CD14-positive monocyte (primary cell): Measurements from ENCODE around the gene HOXA1. TPM values are rescaled to one million over a fixed set of nuclear protein-coding genes. Genes with fewer than 3 reads are reported as not detected.
A peak's percentile ranks its signal among the peaks of the same experiment; 100 is the strongest.

Experiments
- DNase-seq, 3 donors: peaks; one replicate each; pipeline ENCODE4 v3.0.0-alpha.2; 2011 to 2022
- H2AFZ ChIP-seq: 2 replicates; pipeline ENCODE4 v1.6.0; 2012; ENCODE audit warnings: mild to moderate bottlenecking, low read depth, low read length, inconsistent platforms; ENCODE audit not compliant: insufficient read depth, poor library complexity, severe bottlenecking
- H3K27ac ChIP-seq, 2 donors: 1 replicate in 1 of 2; 2 replicates in 1 of 2; pipeline ENCODE4 v1.5.1; 2012 to 2013; ENCODE audit warnings: low read length in 2 of 2, control low read depth in 1 of 2, inconsistent platforms in 1 of 2, low read depth in 1 of 2, mild to moderate bottlenecking in 1 of 2
- H3K27me3 ChIP-seq, 2 donors: one replicate each; pipeline versions ENCODE4 v1.6.0 to v1.6.1; 2011 to 2013; ENCODE audit warnings: low read length in 2 of 2; ENCODE audit not compliant: control insufficient read depth in 2 of 2, insufficient read depth in 2 of 2
- H3K36me3 ChIP-seq, 2 donors: replicated peaks in 1 of 2; 1 replicate in 1 of 2; 2 replicates in 1 of 2; pipeline versions ENCODE4 v1.5.1 to v1.6.1; 2012 to 2013; ENCODE audit warnings: low read length in 2 of 2, control low read depth in 1 of 2, inconsistent platforms in 1 of 2, mild to moderate bottlenecking in 1 of 2; ENCODE audit not compliant: insufficient read depth in 2 of 2, control insufficient read depth in 1 of 2
- H3K4me1 ChIP-seq, 2 donors: 1 replicate in 1 of 2; 2 replicates in 1 of 2; pipeline versions ENCODE4 v1.5.1 to v1.6.1; 2012 to 2013; ENCODE audit warnings: low read length in 2 of 2, control low read depth in 1 of 2, inconsistent platforms in 1 of 2, mild to moderate bottlenecking in 1 of 2, moderate library complexity in 1 of 2; ENCODE audit not compliant: insufficient read depth in 2 of 2, control insufficient read depth in 1 of 2
- H3K4me2 ChIP-seq: replicated peaks from 2 replicates; pipeline ENCODE3; 2012; ENCODE audit warnings: low read length, moderate library complexity, mild to moderate bottlenecking; ENCODE audit not compliant: poor library complexity, severe bottlenecking; ENCODE audit errors: extremely low read depth
- H3K4me3 ChIP-seq, 3 experiments: fragments of 200-600 bp in 1 of 3; sonication (generic) in 1 of 3; replicated peaks in 1 of 3; 1 replicate in 2 of 3; 2 replicates in 1 of 3; pipeline ENCODE4 v1.5.1; 2011 to 2013; ENCODE audit warnings: low read length in 3 of 3, mild to moderate bottlenecking in 3 of 3, control low read depth in 2 of 3, low read depth in 2 of 3, inconsistent platforms in 1 of 3, moderate library complexity in 1 of 3
- H3K79me2 ChIP-seq: 2 replicates; pipeline ENCODE4 v1.6.0; 2012; ENCODE audit warnings: mild to moderate bottlenecking, control low read depth, inconsistent platforms, low read length, moderate library complexity; ENCODE audit not compliant: insufficient read depth
- H3K9ac ChIP-seq: 2 replicates; pipeline ENCODE4 v1.6.0; 2017; ENCODE audit warnings: low read length, mild to moderate bottlenecking; ENCODE audit not compliant: insufficient read depth, poor library complexity, severe bottlenecking
- H3K9me3 ChIP-seq, 2 donors: replicated peaks in 1 of 2; 1 replicate in 1 of 2; 2 replicates in 1 of 2; pipeline versions ENCODE4 v1.5.1 to v1.6.1; 2012 to 2013; ENCODE audit warnings: low read length in 2 of 2, control low read depth in 1 of 2; ENCODE audit not compliant: control insufficient read depth in 1 of 2, insufficient read depth in 1 of 2
- H4K20me1 ChIP-seq: 2 replicates; pipeline ENCODE4 v1.6.0; 2012; ENCODE audit warnings: mild to moderate bottlenecking, low read length, control low read depth, moderate library complexity; ENCODE audit not compliant: insufficient read depth
- H3K27ac Mint-ChIP-seq, 7 donors: one replicate each; pipeline ENCODE4 v1.8.0; 2020; ENCODE audit warnings: mild to moderate bottlenecking in 7 of 7, mixed read lengths in 7 of 7, moderate library complexity in 6 of 7, inconsistent platforms in 2 of 7
- H3K27me3 Mint-ChIP-seq, 3 donors: one replicate each; pipeline ENCODE4 v1.8.0; 2021 to 2022; ENCODE audit warnings: low read depth in 3 of 3, mild to moderate bottlenecking in 3 of 3, mixed read lengths in 3 of 3, moderate library complexity in 3 of 3, inconsistent platforms in 1 of 3
- H3K36me3 Mint-ChIP-seq, 2 donors: one replicate each; pipeline ENCODE4 v1.8.0; 2020; ENCODE audit warnings: mixed read lengths in 2 of 2, inconsistent platforms in 1 of 2, mild to moderate bottlenecking in 1 of 2
- H3K4me1 Mint-ChIP-seq: one replicate; pipeline ENCODE4 v1.8.0; 2020; ENCODE audit warnings: mild to moderate bottlenecking, mixed read lengths
- H3K4me3 Mint-ChIP-seq, 2 donors: one replicate each; pipeline ENCODE4 v1.8.0; 2020; ENCODE audit warnings: mild to moderate bottlenecking in 2 of 2, mixed read lengths in 2 of 2, moderate library complexity in 1 of 2
- H3K9me3 Mint-ChIP-seq, 7 donors: one replicate each; pipeline ENCODE4 v1.8.0; 2020 to 2022; ENCODE audit warnings: mixed read lengths in 7 of 7, mild to moderate bottlenecking in 6 of 7, moderate library complexity in 6 of 7, inconsistent platforms in 2 of 7
- CTCF ChIP-seq: fragments of 200-600 bp; IDR thresholded peaks from one replicate; pipeline ENCODE4 v1.8.0; 2022; ENCODE audit warnings: antibody characterized with exemption, mild to moderate bottlenecking
- WGBS: methylation state at CpG from one replicate; pipeline ENCODE4 v1.1.5; 2013; ENCODE audit warnings: missing lambda C conversion rate; ENCODE audit not compliant: insufficient coverage; 5-methylcytosine and 5-hydroxymethylcytosine counted together
- intact Hi-C, 2 donors: fragments of 100-400 bp; cut with micrococcal nuclease; formaldehyde crosslinking; loops; one replicate each; pipeline versions ENCODE4 v1.15.0 to v1.15.1; 2023
- polyA plus RNA-seq, 3 donors: library from polyadenylated mRNA; depleted of rRNA in 1 of 3; unstranded in 2 of 3; stranded (reverse) in 1 of 3; fragments of 300-500 nt in 2 of 3; fragments of >200 nt in 1 of 3; fragmentation: Illumina TruSeq in 2 of 3; gene quantifications; 1 replicate in 2 of 3; 2 replicates in 1 of 3; pipeline ENCODE4 v1.2.3, GENCODE V29; 2012 to 2021

HOXA1 gene
- polyA plus RNA-seq, 3 donors, result 0.11 to 0.37 TPM; not detected in 1

- Histone ChIP-seq H3K27me3 (peaks cover 79 to 83% of the 10 kb centered on the region in 2 donors), H3K4me3 (no peak overlapping the region), H3K9ac (no peak overlapping the region), H3K9me3 (peaks cover 4 to 25% of the 10 kb centered on the region in 2 donors), H4K20me1 (peaks cover 2% of the 10 kb centered on the region), H3K36me3 (no peaks in the 10 kb centered on the region), H3K79me2 (peaks cover 12% of the 10 kb centered on the region), H2AFZ (no peak overlapping the region), H3K4me1 (peaks cover 25 to 33% of the 10 kb centered on the region in 2 donors), H3K4me2 (no peak overlapping the region), H3K27ac (no peak overlapping the region)
- intact Hi-C loops, result loop anchor here (10.0 kb wide), 1 partner anchor 57 kb away; no protein-coding TSS in a partner anchor
- Mint-ChIP-seq H3K9me3 (peaks cover 0 to 37% (median 22%) of the 10 kb centered on the region in 7 donors), H3K36me3 (peaks cover 10 to 32% of the 10 kb centered on the region in 2 donors), H3K27ac (no peak overlapping the region), H3K4me3 (peak overlapping the region in 1 of 2 donors; percentile 95), H3K27me3 (peaks cover 80 to 88% (median 83%) of the 10 kb centered on the region in 3 donors), H3K4me1 (peaks cover 39% of the 10 kb centered on the region)
- WGBS, result 0% methylated on average over 2 of the region's 9 CpGs
- DNase-seq, result no peak
- no peak for TF ChIP-seq CTCF
Observed at GRCh38 chr7:27091941-27092818, 3.6 kb downstream of the HOXA1 start.

- H3K9me3 Mint-ChIP-seq, result peaks cover 0 to 38% (median 28%) of the 10 kb centered on the region in 7 donors
- peak overlapping the region in 1 of 2 donors; percentile 95 for H3K4me3 Mint-ChIP-seq
- no peak overlapping the region for H3K9ac ChIP-seq
- H3K79me2 ChIP-seq, result peaks cover under 1% of the 10 kb centered on the region
- H3K4me1 Mint-ChIP-seq, result peaks cover 36% of the 10 kb centered on the region
- H3K27ac Mint-ChIP-seq, result no peak overlapping the region
- no peak overlapping the region for H3K27ac ChIP-seq
- H3K4me2 ChIP-seq, result no peak overlapping the region
- no peak overlapping the region for H3K4me3 ChIP-seq
- H2AFZ ChIP-seq, result no peak overlapping the region
- H3K9me3 ChIP-seq, result peaks cover 4 to 25% of the 10 kb centered on the region in 2 donors
- intact Hi-C loops, result loop anchor here (10.0 kb wide), 1 partner anchor 56 kb away; no protein-coding TSS in a partner anchor
- H3K36me3 Mint-ChIP-seq, result peaks cover 11 to 31% of the 10 kb centered on the region in 2 donors
- peaks cover 86 to 94% of the 10 kb centered on the region in 2 donors for H3K27me3 ChIP-seq
- no peak for DNase-seq
- no peak for TF ChIP-seq CTCF
- peaks cover 19 to 24% of the 10 kb centered on the region in 2 donors for H3K4me1 ChIP-seq
- H3K36me3 ChIP-seq, result no peaks in the 10 kb centered on the region
- H3K27me3 Mint-ChIP-seq, result peaks cover 88 to 93% (median 90%) of the 10 kb centered on the region in 3 donors
- 20% methylated on average over 1 of the region's 3 CpGs for WGBS
- no peaks in the 10 kb centered on the region for H4K20me1 ChIP-seq
Observed at GRCh38 chr7:27091105-27091504, 4.7 kb downstream of the HOXA1 start.
